Neuronal stem cell (in vitro differentiated cells): ENCODE results near the gene C12orf50.

Experiments
- DNase-seq: peaks from one replicate; pipeline ENCODE4 v3.0.0-alpha.2; 2013; ENCODE audit warnings: low spot score
- H2AFZ ChIP-seq: one replicate; pipeline ENCODE4 v1.6.1; 2013; ENCODE audit warnings: mild to moderate bottlenecking, low read length, inconsistent platforms
- H2AK5ac ChIP-seq: 2 replicates; pipeline ENCODE4 v1.6.1; 2013; ENCODE audit warnings: low read depth, mild to moderate bottlenecking, inconsistent platforms, low read length, moderate library complexity, mixed read lengths
- H2BK120ac ChIP-seq: 2 replicates; pipeline ENCODE4 v1.6.1; 2013; ENCODE audit warnings: low read depth, mild to moderate bottlenecking, inconsistent platforms, low read length, moderate library complexity, mixed read lengths
- H2BK12ac ChIP-seq: one replicate; pipeline ENCODE4 v1.6.1; 2013; ENCODE audit warnings: low read length, inconsistent platforms
- H2BK15ac ChIP-seq: 2 replicates; pipeline ENCODE4 v1.6.1; 2013; ENCODE audit warnings: mild to moderate bottlenecking, low read length, inconsistent platforms, mixed read lengths
- H2BK5ac ChIP-seq: one replicate; pipeline ENCODE4 v1.6.1; 2013; ENCODE audit warnings: inconsistent platforms, mild to moderate bottlenecking, low read length, moderate library complexity
- H3K14ac ChIP-seq: one replicate; pipeline ENCODE4 v1.6.1; 2013; ENCODE audit warnings: low read length, inconsistent platforms
- H3K18ac ChIP-seq: 2 replicates; pipeline ENCODE4 v1.6.1; 2013; ENCODE audit warnings: low read length, inconsistent platforms
- H3K23ac ChIP-seq: 2 replicates; pipeline ENCODE4 v1.6.1; 2013; ENCODE audit warnings: low read depth, mild to moderate bottlenecking, mixed read lengths, low read length, inconsistent platforms; ENCODE audit not compliant: poor library complexity
- H3K27ac ChIP-seq: replicated peaks from 3 replicates; pipeline ENCODE4 v1.5.1; 2013; ENCODE audit warnings: low read length, inconsistent platforms
- H3K27me3 ChIP-seq, 3 experiments: 2 replicates each; pipeline ENCODE4 v1.6.1; 2013; ENCODE audit warnings: low read length in 3 of 3, mild to moderate bottlenecking in 2 of 3, inconsistent platforms in 1 of 3, low read depth in 1 of 3, mixed read lengths in 1 of 3, moderate library complexity in 1 of 3; ENCODE audit not compliant: control insufficient read depth in 3 of 3, insufficient read depth in 3 of 3
- H3K36me3 ChIP-seq, 2 donors: replicated peaks in 1 of 2; 2 replicates each; pipeline ENCODE4 v1.6.1; 2013; ENCODE audit warnings: low read length in 2 of 2; ENCODE audit not compliant: control insufficient read depth in 2 of 2, insufficient read depth in 2 of 2
- H3K4ac ChIP-seq: 2 replicates; pipeline ENCODE4 v1.6.1; 2013; ENCODE audit warnings: inconsistent platforms, mild to moderate bottlenecking, low read length, moderate library complexity
- H3K4me1 ChIP-seq, 2 donors: 1 replicate in 1 of 2; 2 replicates in 1 of 2; pipeline ENCODE4 v1.6.1; 2013; ENCODE audit warnings: low read length in 2 of 2, low read depth in 1 of 2; ENCODE audit not compliant: control insufficient read depth in 2 of 2, insufficient read depth in 1 of 2
- H3K4me2 ChIP-seq: one replicate; pipeline ENCODE4 v1.6.1; 2013; ENCODE audit warnings: mild to moderate bottlenecking, low read length, inconsistent platforms; ENCODE audit not compliant: insufficient read depth, poor library complexity, severe bottlenecking
- H3K4me3 ChIP-seq, 2 donors: 2 replicates each; pipeline ENCODE4 v1.5.1; 2013; ENCODE audit warnings: low read length in 2 of 2, mild to moderate bottlenecking in 2 of 2, inconsistent platforms in 1 of 2, moderate library complexity in 1 of 2
- H3K79me1 ChIP-seq: one replicate; pipeline ENCODE4 v1.6.1; 2013; ENCODE audit warnings: low read depth, mild to moderate bottlenecking, inconsistent platforms, low read length, moderate library complexity
- H3K9ac ChIP-seq: one replicate; pipeline ENCODE4 v1.6.1; 2013; ENCODE audit warnings: mild to moderate bottlenecking, low read depth, low read length, inconsistent platforms; ENCODE audit not compliant: poor library complexity
- H3K9me3 ChIP-seq, 2 donors: replicated peaks in 1 of 2; 2 replicates each; pipeline versions ENCODE3 to v1.6.1; 2013; ENCODE audit warnings: low read length in 2 of 2, mild to moderate bottlenecking in 2 of 2, inconsistent platforms in 1 of 2, low read depth in 1 of 2, mixed read lengths in 1 of 2, moderate library complexity in 1 of 2; ENCODE audit not compliant: control insufficient read depth in 2 of 2, insufficient read depth in 1 of 2
- H4K8ac ChIP-seq: one replicate; pipeline ENCODE4 v1.6.1; 2013; ENCODE audit warnings: low read depth, mild to moderate bottlenecking, inconsistent platforms, low read length, moderate library complexity
- H4K91ac ChIP-seq: one replicate; pipeline ENCODE4 v1.6.1; 2013; ENCODE audit warnings: low read length, low read depth, mild to moderate bottlenecking, inconsistent platforms; ENCODE audit not compliant: poor library complexity
- WGBS, 2 donors: extraction: QIAGEN DNeasy Blood & Tissue Kit; methylation state at CpG; one replicate each; pipeline ENCODE4 v1.1.7; 2013; ENCODE audit warnings: missing lambda C conversion rate in 2 of 2, mixed read lengths in 1 of 2; ENCODE audit not compliant: insufficient read length in 2 of 2, insufficient replicate concordance in 1 of 2; ENCODE audit errors: extremely low coverage in 2 of 2; 5-methylcytosine and 5-hydroxymethylcytosine counted together

C12orf50 gene

DNA sequence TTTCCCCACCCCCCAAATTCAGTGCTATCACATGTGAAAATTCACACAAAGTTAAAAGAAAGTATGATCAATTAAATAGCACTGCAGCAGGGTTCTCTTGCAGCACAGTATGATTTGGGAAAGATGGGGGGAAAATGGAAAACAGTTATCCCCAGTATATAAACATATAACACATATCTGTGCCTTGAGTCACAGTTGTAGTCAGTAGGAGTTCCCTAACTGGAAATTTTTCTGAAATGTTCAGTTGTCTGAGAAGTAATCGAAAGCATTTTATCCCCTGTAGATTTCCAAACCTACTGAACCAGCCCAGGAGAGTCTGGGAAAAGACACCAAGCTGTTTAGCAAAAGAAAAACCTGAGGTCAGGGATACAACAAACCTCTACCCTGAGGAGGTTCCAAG lies 47.0 kb downstream of the C12orf50 start:
- H3K4me1 ChIP-seq, result no peaks in the 10 kb centered on the region
- no peak overlapping the region for H4K8ac ChIP-seq
- no peak overlapping the region for H3K27ac ChIP-seq
- no peak overlapping the region for H4K91ac ChIP-seq
- H3K4me2 ChIP-seq, result no peak overlapping the region
- H3K9me3 ChIP-seq, result no peaks in the 10 kb centered on the region
- no peaks in the 10 kb centered on the region for H3K36me3 ChIP-seq
- no peak overlapping the region for H3K18ac ChIP-seq
- no peak overlapping the region for H2AK5ac ChIP-seq
- H3K27me3 ChIP-seq, result no peaks in the 10 kb centered on the region
- no peak overlapping the region for H3K4ac ChIP-seq
- no peak overlapping the region for H3K14ac ChIP-seq
- WGBS, 2 donors, result no CpG with 5 or more reads among the region's 1 CpG
- no peaks in the 10 kb centered on the region for H3K79me1 ChIP-seq
- no peak overlapping the region for H2AFZ ChIP-seq
- no peak for DNase-seq
- H2BK120ac ChIP-seq, result no peak overlapping the region
- H2BK12ac ChIP-seq, result no peak overlapping the region
- H3K23ac ChIP-seq, result no peak overlapping the region
- H3K4me3 ChIP-seq, result no peak overlapping the region
- H3K9ac ChIP-seq, result no peak overlapping the region
- H2BK5ac ChIP-seq, result no peak overlapping the region
- no peak overlapping the region for H2BK15ac ChIP-seq

DNA sequence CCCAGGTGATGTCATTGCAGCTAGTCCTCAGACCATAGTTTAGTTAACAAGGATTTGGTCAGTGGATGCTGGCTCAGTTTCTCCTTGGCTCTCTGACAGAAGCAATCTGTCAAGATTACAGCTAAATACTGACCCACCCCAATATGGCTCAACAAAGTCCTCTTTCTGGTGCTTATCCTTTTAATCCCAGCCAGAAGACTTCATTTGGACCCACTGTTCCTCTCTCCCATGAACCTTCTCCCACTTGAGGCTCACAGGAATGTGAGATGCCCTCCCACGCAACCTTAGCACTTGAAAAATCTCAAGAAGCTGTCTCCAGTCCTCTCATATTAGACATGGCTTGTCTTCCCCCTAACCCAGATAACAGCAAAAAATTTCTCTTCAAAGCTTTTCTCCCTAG lies 47.7 kb downstream of the C12orf50 start:
- Histone ChIP-seq H3K4me1 (no peaks in the 10 kb centered on the region), H3K4me3 (no peak overlapping the region), H2AFZ (no peak overlapping the region), H2BK15ac (no peak overlapping the region), H3K18ac (no peak overlapping the region), H3K9ac (no peak overlapping the region), H3K23ac (no peak overlapping the region), H4K8ac (no peak overlapping the region), H3K27ac (no peak overlapping the region), H3K27me3 (no peaks in the 10 kb centered on the region), H3K4ac (no peak overlapping the region), H2BK12ac (no peak overlapping the region), H3K4me2 (no peak overlapping the region), H3K9me3 (no peaks in the 10 kb centered on the region), H3K79me1 (no peaks in the 10 kb centered on the region), H4K91ac (no peak overlapping the region), H2AK5ac (no peak overlapping the region), H3K36me3 (no peaks in the 10 kb centered on the region), H2BK120ac (no peak overlapping the region), H3K14ac (no peak overlapping the region), H2BK5ac (no peak overlapping the region)
- DNase-seq, result no peak
- no CpG with 5 or more reads among the region's 1 CpG for WGBS, 2 donors

DNA sequence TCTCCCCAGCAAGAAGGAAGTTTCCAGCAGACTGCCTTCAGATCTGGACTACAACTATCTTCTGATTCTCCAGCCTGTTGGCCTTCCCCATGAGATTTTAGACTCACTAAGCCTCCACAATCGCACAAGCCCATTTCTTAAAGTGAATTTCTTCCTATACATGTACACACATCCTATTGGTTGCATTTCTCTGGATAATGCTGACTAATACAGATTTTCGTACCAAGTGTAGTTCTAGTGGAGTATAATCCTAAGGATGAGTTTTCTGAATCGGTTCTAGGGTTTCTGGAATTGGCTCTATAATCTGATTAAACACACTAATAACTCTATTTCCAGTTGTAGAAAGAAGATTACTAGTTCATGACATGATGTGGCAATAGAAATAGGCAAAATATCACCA lies 53.3 kb downstream of the C12orf50 start:
- H2AFZ ChIP-seq, result no peak overlapping the region
- H3K14ac ChIP-seq, result no peak overlapping the region
- H3K18ac ChIP-seq, result no peak overlapping the region
- no peak overlapping the region for H2AK5ac ChIP-seq
- no CpG with 5 or more reads among the region's 3 CpGs for WGBS, 2 donors
- no peaks in the 10 kb centered on the region for H3K27me3 ChIP-seq
- H3K36me3 ChIP-seq, result no peaks in the 10 kb centered on the region
- no peak overlapping the region for H2BK120ac ChIP-seq
- no peak for DNase-seq
- no peaks in the 10 kb centered on the region for H3K9me3 ChIP-seq
- no peak overlapping the region for H2BK5ac ChIP-seq
- no peaks in the 10 kb centered on the region for H3K79me1 ChIP-seq
- no peak overlapping the region for H3K9ac ChIP-seq
- no peak overlapping the region for H4K8ac ChIP-seq
- no peak overlapping the region for H3K4ac ChIP-seq
- no peak overlapping the region for H4K91ac ChIP-seq
- H3K23ac ChIP-seq, result no peak overlapping the region
- no peak overlapping the region for H3K4me2 ChIP-seq
- no peak overlapping the region for H3K27ac ChIP-seq
- no peak overlapping the region for H2BK15ac ChIP-seq
- H3K4me1 ChIP-seq, result no peaks in the 10 kb centered on the region
- no peak overlapping the region for H3K4me3 ChIP-seq
- no peak overlapping the region for H2BK12ac ChIP-seq

DNA sequence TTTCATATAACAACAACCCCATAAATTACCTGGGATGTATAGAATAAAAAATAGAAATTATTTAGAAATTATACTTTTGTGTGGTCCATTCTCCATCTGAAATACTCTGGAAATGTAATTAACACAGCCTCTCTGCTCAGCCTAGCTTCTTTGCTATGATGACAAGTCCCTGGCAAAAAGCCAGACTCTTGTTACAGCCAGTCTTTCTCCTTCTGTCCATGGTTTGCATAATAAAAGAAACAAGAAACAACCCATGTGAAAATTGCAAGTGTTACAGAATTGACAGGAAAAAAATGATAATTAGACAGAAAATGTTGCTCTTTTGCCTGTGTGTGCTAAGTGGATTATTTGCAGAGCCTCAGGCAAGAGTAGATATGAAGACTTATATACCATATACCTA lies 61.3 kb downstream of the C12orf50 start:
- H3K4me1 ChIP-seq, result no peaks in the 10 kb centered on the region
- H2BK12ac ChIP-seq, result no peak overlapping the region
- H4K91ac ChIP-seq, result no peak overlapping the region
- H4K8ac ChIP-seq, result no peak overlapping the region
- H2BK120ac ChIP-seq, result no peak overlapping the region
- H2AK5ac ChIP-seq, result no peak overlapping the region
- no peak overlapping the region for H3K4ac ChIP-seq
- no peak overlapping the region for H3K23ac ChIP-seq
- no peak overlapping the region for H3K9ac ChIP-seq
- no peak overlapping the region for H2BK15ac ChIP-seq
- H2AFZ ChIP-seq, result no peak overlapping the region
- DNase-seq, result no peak
- H3K79me1 ChIP-seq, result no peaks in the 10 kb centered on the region
- H3K27ac ChIP-seq, result no peak overlapping the region
- no peak overlapping the region for H3K4me3 ChIP-seq
- H2BK5ac ChIP-seq, result no peak overlapping the region
- no peak overlapping the region for H3K14ac ChIP-seq
- H3K36me3 ChIP-seq, result no peaks in the 10 kb centered on the region
- no peaks in the 10 kb centered on the region for H3K9me3 ChIP-seq
- H3K18ac ChIP-seq, result no peak overlapping the region
- no peaks in the 10 kb centered on the region for H3K27me3 ChIP-seq
- H3K4me2 ChIP-seq, result no peak overlapping the region
